Measurements from ENCODE around the gene NRG3.

NRG3 gene

DNA sequence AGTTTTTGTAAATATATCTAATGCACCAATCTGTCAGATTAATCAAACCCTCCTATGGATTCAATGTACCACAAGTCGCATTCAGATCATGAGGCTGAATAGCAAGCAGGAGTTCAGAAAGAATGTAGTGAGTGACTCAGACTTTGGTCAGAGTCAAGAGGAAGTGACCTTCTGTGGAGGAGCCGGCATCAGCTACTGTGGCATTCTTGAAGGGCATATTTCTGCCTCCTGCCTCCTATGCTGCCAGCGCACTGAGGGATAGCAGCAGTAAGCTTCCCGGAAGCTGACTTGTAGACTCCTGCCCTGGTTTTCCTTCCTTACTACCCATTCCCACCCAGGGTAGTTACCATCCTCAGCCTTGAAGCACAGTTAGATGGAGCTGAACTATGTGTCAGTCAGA is 867.5 kb downstream of the NRG3 start:
- Histone ChIP-seq H3K4me3 (ENCODE audit: low read depth, low read length, poor library complexity, severe bottlenecking) (no peak overlapping the region), H3K9ac (ENCODE audit: low read length) (no peak overlapping the region), H3K4me2 (ENCODE audit: low read length) (no peak overlapping the region), H3K27me3 (ENCODE audit: insufficient read depth, low read length) (no peaks in the 10 kb centered on the region), H3K9me3 (ENCODE audit: low read length) (no peaks in the 10 kb centered on the region), H3K4me1 (ENCODE audit: insufficient read depth, low read length, severe bottlenecking) (peaks cover 30% of the 10 kb centered on the region), H3K9me2 (ENCODE audit: low read depth, low read length) (no peaks in the 10 kb centered on the region), H3F3A (ENCODE audit: insufficient read depth, low read length) (no peaks in the 10 kb centered on the region), H2AFZ (ENCODE audit: low read length) (no peak overlapping the region), H3K36me3 (ENCODE audit: insufficient read depth, low read length) (peaks cover 67% of the 10 kb centered on the region; the same call in 1 of the 2 replicates), H4K20me1 (ENCODE audit: insufficient read depth, low read length) (no peaks in the 10 kb centered on the region), H3K79me2 (ENCODE audit: insufficient read depth, low read length) (no peaks in the 10 kb centered on the region), H3K27ac (ENCODE audit: low read depth, low read length, poor library complexity, severe bottlenecking) (no peak overlapping the region)
- TF ChIP-seq, protein P1, sequence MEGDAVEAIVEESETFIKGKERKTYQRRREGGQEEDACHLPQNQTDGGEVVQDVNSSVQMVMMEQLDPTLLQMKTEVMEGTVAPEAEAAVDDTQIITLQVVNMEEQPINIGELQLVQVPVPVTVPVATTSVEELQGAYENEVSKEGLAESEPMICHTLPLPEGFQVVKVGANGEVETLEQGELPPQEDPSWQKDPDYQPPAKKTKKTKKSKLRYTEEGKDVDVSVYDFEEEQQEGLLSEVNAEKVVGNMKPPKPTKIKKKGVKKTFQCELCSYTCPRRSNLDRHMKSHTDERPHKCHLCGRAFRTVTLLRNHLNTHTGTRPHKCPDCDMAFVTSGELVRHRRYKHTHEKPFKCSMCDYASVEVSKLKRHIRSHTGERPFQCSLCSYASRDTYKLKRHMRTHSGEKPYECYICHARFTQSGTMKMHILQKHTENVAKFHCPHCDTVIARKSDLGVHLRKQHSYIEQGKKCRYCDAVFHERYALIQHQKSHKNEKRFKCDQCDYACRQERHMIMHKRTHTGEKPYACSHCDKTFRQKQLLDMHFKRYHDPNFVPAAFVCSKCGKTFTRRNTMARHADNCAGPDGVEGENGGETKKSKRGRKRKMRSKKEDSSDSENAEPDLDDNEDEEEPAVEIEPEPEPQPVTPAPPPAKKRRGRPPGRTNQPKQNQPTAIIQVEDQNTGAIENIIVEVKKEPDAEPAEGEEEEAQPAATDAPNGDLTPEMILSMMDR (IDR thresholded peaks at IDR 0.05; ENCODE audit: low read length): no peak
- no peak for TF ChIP-seq EZH2 (IDR thresholded peaks at IDR 0.05; ENCODE audit: borderline replicate concordance, low read length)

DNA sequence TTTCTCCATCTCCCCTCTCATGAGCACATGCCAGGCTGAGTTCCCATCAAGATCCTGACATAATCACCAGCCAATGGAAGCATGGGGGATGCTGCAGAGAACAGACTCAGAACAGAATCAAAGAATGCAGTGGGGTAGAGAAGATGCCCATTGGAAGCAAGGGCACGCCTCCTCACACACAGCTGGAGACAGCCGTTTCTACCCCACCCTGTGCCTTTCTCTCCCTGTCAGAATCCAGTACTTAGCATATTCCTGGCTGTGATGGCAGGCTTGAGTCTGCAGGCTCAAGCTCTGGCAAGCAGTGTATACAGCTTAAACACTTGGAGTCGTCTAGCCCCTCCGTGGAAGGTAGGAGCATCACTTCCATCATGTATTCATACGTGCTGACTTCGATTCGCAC is 867.9 kb downstream of the NRG3 start:
- Histone ChIP-seq H3F3A (ENCODE audit: insufficient read depth, low read length) (no peaks in the 10 kb centered on the region), H3K79me2 (ENCODE audit: insufficient read depth, low read length) (no peaks in the 10 kb centered on the region), H3K27ac (ENCODE audit: low read depth, low read length, poor library complexity, severe bottlenecking) (no peak overlapping the region), H3K9ac (ENCODE audit: low read length) (no peak overlapping the region), H3K9me3 (ENCODE audit: low read length) (no peaks in the 10 kb centered on the region), H3K36me3 (ENCODE audit: insufficient read depth, low read length) (peaks cover 67% of the 10 kb centered on the region; the same call in 1 of the 2 replicates), H3K4me3 (ENCODE audit: low read depth, low read length, poor library complexity, severe bottlenecking) (no peak overlapping the region), H3K4me1 (ENCODE audit: insufficient read depth, low read length, severe bottlenecking) (peaks cover 25% of the 10 kb centered on the region), H3K9me2 (ENCODE audit: low read depth, low read length) (no peaks in the 10 kb centered on the region), H2AFZ (ENCODE audit: low read length) (no peak overlapping the region), H3K4me2 (ENCODE audit: low read length) (no peak overlapping the region), H3K27me3 (ENCODE audit: insufficient read depth, low read length) (no peaks in the 10 kb centered on the region), H4K20me1 (ENCODE audit: insufficient read depth, low read length) (no peaks in the 10 kb centered on the region)
- TF ChIP-seq, protein P1 (IDR thresholded peaks at IDR 0.05; ENCODE audit: low read length): no peak
- no peak for TF ChIP-seq EZH2 (IDR thresholded peaks at IDR 0.05; ENCODE audit: borderline replicate concordance, low read length)

- H3K9me3 ChIP-seq (ENCODE audit: low read length): no peaks in the 10 kb centered on the region
- H3K36me3 ChIP-seq (ENCODE audit: insufficient read depth, low read length): peaks cover 41% of the 10 kb centered on the region; the same call in 1 of the 2 replicates
- no peak overlapping the region for H3K4me3 ChIP-seq (ENCODE audit: low read depth, low read length, poor library complexity, severe bottlenecking)
- no peak overlapping the region for H3K9ac ChIP-seq (ENCODE audit: low read length)
- no peaks in the 10 kb centered on the region for H3K79me2 ChIP-seq (ENCODE audit: insufficient read depth, low read length)
- no peak overlapping the region for H2AFZ ChIP-seq (ENCODE audit: low read length)
- H4K20me1 ChIP-seq (ENCODE audit: insufficient read depth, low read length): no peaks in the 10 kb centered on the region
- TF ChIP-seq EZH2 (IDR thresholded peaks at IDR 0.05; ENCODE audit: borderline replicate concordance, low read length): no peak
- no peaks in the 10 kb centered on the region for H3K9me2 ChIP-seq (ENCODE audit: low read depth, low read length)
- H3K27ac ChIP-seq (ENCODE audit: low read depth, low read length, poor library complexity, severe bottlenecking): no peak overlapping the region
- H3F3A ChIP-seq (ENCODE audit: insufficient read depth, low read length): no peaks in the 10 kb centered on the region
- no peak overlapping the region for H3K4me2 ChIP-seq (ENCODE audit: low read length)
- no peaks in the 10 kb centered on the region for H3K27me3 ChIP-seq (ENCODE audit: insufficient read depth, low read length)
- peaks cover 8% of the 10 kb centered on the region for H3K4me1 ChIP-seq (ENCODE audit: insufficient read depth, low read length, severe bottlenecking)
Measured at GRCh38 chr10:82750538-82750937, 875.5 kb downstream of the NRG3 start.

GRCh38 chr10:82757397-82757796 is 882.4 kb downstream of the NRG3 start:
- no peak overlapping the region for H3K9ac ChIP-seq (ENCODE audit: low read length)
- no peaks in the 10 kb centered on the region for H4K20me1 ChIP-seq (ENCODE audit: insufficient read depth, low read length)
- no peak overlapping the region for H2AFZ ChIP-seq (ENCODE audit: low read length)
- H3K27ac ChIP-seq (ENCODE audit: low read depth, low read length, poor library complexity, severe bottlenecking): peak overlapping the region; percentile 0
- H3K4me2 ChIP-seq (ENCODE audit: low read length): no peak overlapping the region
- H3K9me3 ChIP-seq (ENCODE audit: low read length): no peaks in the 10 kb centered on the region
- TF ChIP-seq, protein P1 (IDR thresholded peaks at IDR 0.05; ENCODE audit: low read length): no peak
- no peak for TF ChIP-seq EZH2 (IDR thresholded peaks at IDR 0.05; ENCODE audit: borderline replicate concordance, low read length)
- no peaks in the 10 kb centered on the region for H3F3A ChIP-seq (ENCODE audit: insufficient read depth, low read length)
- no peaks in the 10 kb centered on the region for H3K27me3 ChIP-seq (ENCODE audit: insufficient read depth, low read length)
- H3K79me2 ChIP-seq (ENCODE audit: insufficient read depth, low read length): no peaks in the 10 kb centered on the region
- no peak overlapping the region for H3K4me3 ChIP-seq (ENCODE audit: low read depth, low read length, poor library complexity, severe bottlenecking)
- H3K36me3 ChIP-seq (ENCODE audit: insufficient read depth, low read length): peaks cover 13% of the 10 kb centered on the region; the same call in 1 of the 2 replicates
- H3K9me2 ChIP-seq (ENCODE audit: low read depth, low read length): no peaks in the 10 kb centered on the region
- peaks cover 50% of the 10 kb centered on the region for H3K4me1 ChIP-seq (ENCODE audit: insufficient read depth, low read length, severe bottlenecking)
